Epithelial cell of esophagus (primary cell): ENCODE data around the gene COG2.

Experiments
- DNase-seq: peaks from one replicate; pipeline ENCODE4 v3.0.0; 2010; ENCODE audit warnings: low read depth
- H3K4me3 ChIP-seq: 2 replicates; pipeline ENCODE4 v1.5.1; 2011; ENCODE audit warnings: mild to moderate bottlenecking, low read length, control low read depth
- TF ChIP-seq, protein P1 (sequence below): IDR thresholded peaks from 2 replicates; pipeline ENCODE4 v1.5.1; 2011; ENCODE audit warnings: low read depth, mild to moderate bottlenecking, low read length, control low read depth, inconsistent platforms; ENCODE audit not compliant: insufficient read depth; ENCODE audit errors: missing control alignments

Gene COG2

DNA sequence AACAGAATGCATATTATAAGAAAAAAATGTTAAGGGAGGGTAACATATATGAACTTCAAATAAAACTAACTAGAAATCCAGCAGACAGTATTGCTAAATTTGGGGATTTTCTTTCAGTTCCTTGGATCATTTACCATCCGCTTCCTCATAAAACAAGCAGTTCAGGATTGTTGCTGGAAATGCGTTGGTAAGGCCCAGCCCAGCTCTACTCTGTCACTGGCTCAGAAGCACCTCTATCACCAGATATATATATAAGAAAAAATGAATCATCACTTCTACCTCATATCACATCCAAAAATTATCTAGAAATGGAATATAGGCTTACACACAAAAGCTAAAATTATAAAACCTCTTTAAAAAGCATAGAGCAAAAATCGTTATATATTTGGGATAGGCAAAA lies 28.2 kb upstream of the COG2 start:
- H3K4me3 ChIP-seq = no peak overlapping the region
- DNase-seq = no peak
- TF ChIP-seq, protein P1, sequence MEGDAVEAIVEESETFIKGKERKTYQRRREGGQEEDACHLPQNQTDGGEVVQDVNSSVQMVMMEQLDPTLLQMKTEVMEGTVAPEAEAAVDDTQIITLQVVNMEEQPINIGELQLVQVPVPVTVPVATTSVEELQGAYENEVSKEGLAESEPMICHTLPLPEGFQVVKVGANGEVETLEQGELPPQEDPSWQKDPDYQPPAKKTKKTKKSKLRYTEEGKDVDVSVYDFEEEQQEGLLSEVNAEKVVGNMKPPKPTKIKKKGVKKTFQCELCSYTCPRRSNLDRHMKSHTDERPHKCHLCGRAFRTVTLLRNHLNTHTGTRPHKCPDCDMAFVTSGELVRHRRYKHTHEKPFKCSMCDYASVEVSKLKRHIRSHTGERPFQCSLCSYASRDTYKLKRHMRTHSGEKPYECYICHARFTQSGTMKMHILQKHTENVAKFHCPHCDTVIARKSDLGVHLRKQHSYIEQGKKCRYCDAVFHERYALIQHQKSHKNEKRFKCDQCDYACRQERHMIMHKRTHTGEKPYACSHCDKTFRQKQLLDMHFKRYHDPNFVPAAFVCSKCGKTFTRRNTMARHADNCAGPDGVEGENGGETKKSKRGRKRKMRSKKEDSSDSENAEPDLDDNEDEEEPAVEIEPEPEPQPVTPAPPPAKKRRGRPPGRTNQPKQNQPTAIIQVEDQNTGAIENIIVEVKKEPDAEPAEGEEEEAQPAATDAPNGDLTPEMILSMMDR = no peak

DNA sequence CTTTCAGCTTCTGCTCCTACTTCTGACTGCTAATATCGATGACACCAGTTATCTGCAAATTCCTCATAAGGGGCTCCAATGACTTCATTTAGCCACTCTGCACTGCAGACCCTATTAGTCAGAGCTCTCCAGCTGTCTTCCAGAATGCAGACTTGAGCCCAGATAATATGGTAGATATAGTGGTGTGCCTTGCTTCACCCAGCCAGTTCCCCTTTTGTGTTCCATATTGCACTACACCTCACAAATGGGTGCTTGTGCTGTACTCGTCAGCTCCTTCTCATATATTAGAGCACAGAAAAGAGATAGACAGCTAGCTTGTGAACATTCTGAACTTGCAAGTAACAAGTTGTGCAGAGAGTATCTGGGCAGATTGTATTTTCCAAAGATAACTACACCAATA lies 23.7 kb upstream of the COG2 start:
- TF ChIP-seq, protein P1 = no peak
- no peak for DNase-seq

DNA sequence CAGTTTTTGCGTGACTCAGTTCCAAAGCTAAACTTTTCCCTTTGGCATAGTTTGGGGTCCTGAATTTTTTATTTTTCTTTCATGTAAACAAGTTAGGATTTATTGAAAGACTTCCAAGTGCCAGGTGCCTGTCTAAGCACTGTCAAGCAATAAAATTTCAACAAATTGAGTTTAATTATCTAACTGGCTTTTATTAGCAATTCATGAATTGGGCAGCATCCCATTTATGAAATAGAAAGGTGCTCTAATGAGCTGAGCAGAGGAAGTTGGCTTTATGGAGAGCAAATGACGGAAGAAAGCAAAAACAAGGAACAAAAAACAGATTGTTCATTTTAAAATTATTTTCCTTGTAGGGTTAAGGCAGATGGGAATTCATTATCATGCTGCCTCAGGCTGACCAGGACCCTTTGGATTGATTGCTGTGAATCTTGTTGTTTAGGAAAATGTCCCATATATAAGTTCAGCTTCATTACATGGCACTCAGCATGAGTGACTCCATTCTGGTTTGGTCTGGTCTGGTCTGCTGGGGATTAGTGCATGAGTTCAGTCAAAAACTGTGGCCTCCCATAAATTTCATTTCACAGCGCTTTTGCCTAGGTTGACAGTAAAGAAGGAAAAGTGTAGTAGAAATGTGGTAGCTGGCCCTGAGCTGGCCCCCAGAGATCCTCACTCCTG lies 21.5 kb upstream of the COG2 start:
- DNase-seq = no peak
- H3K4me3 ChIP-seq = no peak overlapping the region
- TF ChIP-seq, protein P1 = no peak

More for the DNA sequence above, 23.7 kb upstream of the COG2 start:
- H3K4me3 ChIP-seq = no peak overlapping the region

DNA sequence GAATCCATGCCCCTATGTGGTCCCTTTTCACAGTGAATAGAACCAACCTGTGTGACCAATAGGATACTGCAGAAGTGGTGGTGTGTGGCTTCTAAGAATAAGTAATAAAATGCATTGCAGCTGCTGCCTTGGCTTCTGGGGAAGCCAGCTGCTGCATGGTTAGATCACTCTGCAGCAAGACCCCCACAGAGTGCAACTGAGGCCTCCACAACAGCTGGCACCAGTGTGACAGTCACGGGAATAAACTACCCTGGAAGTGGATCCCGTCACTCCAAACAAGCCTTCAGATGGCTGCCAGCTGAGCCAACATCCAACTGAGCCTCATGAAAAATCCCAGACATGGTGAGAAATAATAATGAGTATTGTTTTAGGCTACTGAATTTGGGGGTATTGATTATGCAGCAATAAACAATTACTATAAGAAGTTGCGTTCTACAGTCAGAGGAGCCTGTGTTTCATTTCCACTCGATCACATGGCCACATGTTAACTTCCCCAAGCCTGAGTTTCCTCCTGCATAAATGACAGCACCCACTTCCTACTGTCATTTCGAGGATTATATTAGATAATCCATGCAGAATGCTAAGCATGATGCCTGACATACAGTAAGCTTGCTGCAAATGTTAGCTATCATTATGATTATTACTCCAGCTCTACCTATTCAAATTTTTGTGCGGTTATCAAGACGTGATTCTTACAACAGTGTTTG lies 20.8 kb upstream of the COG2 start:
- no peak for DNase-seq
- H3K4me3 ChIP-seq = no peak overlapping the region
- TF ChIP-seq, protein P1 = no peak

DNA sequence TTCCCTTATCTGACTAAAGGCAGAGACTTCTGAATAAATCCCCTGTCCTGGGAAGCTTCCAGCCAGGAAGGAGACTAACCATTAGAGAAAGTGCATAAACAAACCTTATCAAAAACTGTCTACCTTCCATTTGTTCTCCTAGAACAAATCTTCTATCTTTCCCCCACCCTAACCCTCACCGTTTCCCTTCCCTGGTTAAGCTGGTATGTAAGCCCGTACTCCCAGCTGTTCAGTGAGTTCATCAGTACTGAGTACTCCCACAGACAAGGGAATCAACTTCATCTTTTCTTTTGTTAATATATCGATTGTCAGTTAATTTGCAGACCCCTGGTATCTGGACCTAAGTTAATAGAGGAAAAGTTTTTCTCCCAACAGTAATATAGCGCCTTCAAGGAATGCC lies 20.1 kb upstream of the COG2 start:
- H3K4me3 ChIP-seq = no peak overlapping the region
- no peak for DNase-seq
- TF ChIP-seq, protein P1 = no peak

DNA sequence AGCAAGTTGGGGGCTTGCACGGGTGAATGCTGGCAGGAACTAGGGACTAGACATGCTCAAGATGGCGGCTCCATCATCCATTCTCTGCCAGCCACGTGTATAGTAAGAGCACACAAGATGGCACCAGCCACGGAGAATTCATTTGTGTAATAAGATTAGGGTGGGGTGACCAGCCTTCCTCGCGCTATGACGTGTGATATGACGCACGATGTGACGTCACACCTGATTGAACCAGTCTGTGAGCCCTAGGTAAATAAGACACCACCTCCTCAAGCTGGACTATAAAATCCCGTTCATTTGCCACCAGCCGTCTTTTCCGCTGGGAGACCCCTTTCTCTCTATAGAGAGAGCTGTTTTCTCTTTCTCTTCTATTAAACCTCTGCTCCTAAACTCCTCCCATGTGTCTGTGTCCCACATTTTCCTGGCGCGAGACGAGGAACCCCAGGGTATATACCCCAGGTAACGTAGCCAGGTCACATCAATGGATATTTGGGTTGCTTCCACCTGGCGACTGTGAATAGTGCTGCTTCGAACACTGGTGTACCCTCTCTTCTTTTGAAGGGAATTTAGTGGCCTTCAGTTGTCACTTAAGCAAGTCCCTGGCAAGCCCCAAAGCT lies 18.1 kb upstream of the COG2 start:
- no peak for DNase-seq
- TF ChIP-seq, protein P1 = no peak
- H3K4me3 ChIP-seq = no peak overlapping the region
